Measurements from ENCODE around the gene AP1S2.
"Not testable (repeated sequence)": the region's sequence is repeated elsewhere in the genome, so short reads cannot be mapped to it uniquely, and the experiment has no call there.

Gene AP1S2

DNA sequence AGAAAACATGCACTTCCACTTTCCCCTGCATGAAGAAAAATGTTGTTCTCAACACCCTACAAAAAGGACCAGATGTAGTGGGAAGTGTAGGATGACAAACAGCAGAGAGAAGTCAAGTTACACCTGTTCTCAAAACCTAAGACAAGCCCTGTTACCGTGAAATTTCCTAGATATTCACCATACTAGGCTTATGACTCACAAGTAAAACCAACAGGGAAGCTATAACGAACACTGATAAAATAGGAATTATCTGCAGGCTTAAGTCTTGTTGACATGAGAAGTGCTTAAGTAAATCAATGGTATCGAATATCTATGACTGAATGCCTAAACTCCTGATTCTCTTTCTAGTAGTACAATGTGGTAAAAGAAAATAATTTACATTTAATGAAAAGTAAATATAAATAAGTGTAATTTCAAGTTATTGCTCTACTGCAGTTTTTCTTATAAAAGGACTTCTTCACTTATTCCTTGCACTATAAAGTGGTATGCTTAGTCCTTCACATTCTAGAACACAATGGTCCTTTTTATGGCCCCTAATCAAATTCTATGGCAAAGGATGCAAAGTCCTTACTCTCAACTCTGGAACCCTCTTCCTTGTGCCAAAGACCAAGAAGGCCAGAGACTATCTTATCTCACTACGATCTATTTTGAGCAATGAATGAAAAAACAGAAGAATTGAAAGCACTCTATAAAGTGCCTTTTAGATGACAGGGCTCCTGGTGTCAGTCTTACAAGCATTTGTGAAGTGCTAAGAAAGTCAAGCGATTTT is 19.6 kb downstream of the AP1S2 start:
- Mint-ChIP-seq H3K4me1 (peaks cover 3% of the 10 kb centered on the region), H3K27me3 (no peaks in the 10 kb centered on the region), H3K9me3 (no peaks in the 10 kb centered on the region), H3K36me3 (ENCODE audit: low read depth) (peaks cover 3% of the 10 kb centered on the region), H3K4me3 (no peak overlapping the region), H3K27ac (no peak overlapping the region)
- DNase-seq (no peak), ATAC-seq (no peak)

DNA sequence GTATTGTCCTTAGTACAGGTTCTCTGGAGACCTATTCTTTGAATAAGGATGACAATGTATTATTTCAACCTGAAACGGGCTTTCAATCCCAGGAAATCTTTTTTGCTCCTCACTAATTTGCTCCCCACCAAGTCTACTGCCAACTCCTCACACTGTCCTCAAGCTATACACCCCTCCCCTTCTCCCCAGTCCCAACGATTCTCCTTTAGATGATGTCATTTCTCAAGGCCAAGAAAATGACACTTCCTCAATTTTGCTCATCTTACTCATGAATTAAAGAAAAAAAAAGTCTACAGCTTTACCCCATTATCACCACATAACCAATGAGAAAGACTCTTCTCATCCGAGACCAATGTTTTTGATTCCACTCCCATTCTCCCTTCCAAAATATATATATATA is 20.6 kb downstream of the AP1S2 start:
- Mint-ChIP-seq H3K9me3 (no peaks in the 10 kb centered on the region), H3K4me3 (no peak overlapping the region), H3K36me3 (ENCODE audit: low read depth) (peaks cover 3% of the 10 kb centered on the region), H3K27ac (no peak overlapping the region), H3K27me3 (no peaks in the 10 kb centered on the region), H3K4me1 (peaks cover 3% of the 10 kb centered on the region)
- no peak for ATAC-seq
- DNase-seq: no peak

DNA sequence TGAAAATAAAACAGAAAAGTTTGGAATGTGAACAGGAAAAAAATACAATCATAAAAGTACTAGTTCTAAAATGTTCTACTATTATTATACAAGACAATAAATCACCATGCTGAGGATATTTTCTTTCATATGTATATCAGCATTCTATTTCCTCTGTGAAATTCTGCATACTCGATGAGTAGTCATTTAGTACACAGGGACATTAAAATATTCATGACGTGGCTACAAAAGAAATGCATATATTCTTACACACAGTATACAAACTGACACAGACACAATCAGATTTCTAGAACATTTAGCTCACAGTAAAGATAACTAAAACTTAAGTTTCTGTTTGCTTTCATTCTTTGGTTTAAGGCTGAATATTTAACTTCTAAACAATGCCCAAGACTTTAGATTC is 23.3 kb downstream of the AP1S2 start:
- H3K36me3 Mint-ChIP-seq (ENCODE audit: low read depth): peaks cover 14% of the 10 kb centered on the region
- H3K27me3 Mint-ChIP-seq, ATAC-seq: not testable (repeated sequence)

DNA sequence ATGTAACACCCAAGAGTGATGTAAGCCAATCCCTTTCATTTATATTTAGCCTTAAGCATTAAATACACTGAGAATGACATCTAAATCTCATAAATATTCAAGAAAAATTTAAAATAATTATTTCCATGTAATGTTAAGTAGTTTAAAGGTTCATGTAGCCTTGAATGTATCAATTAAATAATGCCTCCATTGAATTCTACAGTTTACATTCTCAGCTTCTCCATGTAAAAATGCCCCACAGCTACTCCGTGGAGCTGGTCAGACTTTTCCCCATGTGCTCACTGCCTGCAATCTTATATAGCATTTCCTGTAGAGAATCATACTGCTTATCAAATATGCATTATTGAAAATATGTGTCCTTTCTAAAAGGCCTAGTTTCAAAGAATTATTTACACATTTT is 25.4 kb downstream of the AP1S2 start:
- H3K4me1 Mint-ChIP-seq: peaks cover 11% of the 10 kb centered on the region
- no peaks in the 10 kb centered on the region for H3K9me3 Mint-ChIP-seq
- ATAC-seq: no peak
- peaks cover 21% of the 10 kb centered on the region for H3K36me3 Mint-ChIP-seq (ENCODE audit: low read depth)
- H3K27ac Mint-ChIP-seq: no peak overlapping the region
- DNase-seq: no peak
- no peak overlapping the region for H3K4me3 Mint-ChIP-seq
- no peaks in the 10 kb centered on the region for H3K27me3 Mint-ChIP-seq

More for the DNA sequence above, 23.3 kb downstream of the AP1S2 start:
- H3K9me3 Mint-ChIP-seq, H3K27ac Mint-ChIP-seq, H3K4me1 Mint-ChIP-seq, H3K4me3 Mint-ChIP-seq, DNase-seq: not testable (repeated sequence)

DNA sequence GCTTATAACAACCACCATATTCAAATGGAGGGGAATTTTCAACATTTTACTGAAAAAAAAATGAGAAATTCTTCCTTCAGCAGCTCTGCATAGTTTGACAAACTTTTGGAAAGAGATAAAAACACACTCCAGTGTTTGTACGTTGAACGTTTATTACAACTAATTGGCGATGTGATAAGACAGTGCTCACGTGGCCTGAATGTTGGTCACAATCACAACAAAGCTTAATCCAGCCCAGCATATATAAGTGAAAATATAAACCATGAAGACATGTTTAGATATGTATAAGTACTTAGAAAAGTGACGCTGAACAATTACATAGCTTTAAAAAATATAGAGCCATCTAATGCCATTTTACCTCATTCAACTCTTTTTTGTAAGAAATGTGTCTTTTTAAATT is 28.7 kb downstream of the AP1S2 start:
- no peak for DNase-seq
- Mint-ChIP-seq H3K27me3 (no peaks in the 10 kb centered on the region), H3K4me1 (peaks cover 14% of the 10 kb centered on the region), H3K36me3 (ENCODE audit: low read depth) (peaks cover 36% of the 10 kb centered on the region), H3K4me3 (no peak overlapping the region), H3K9me3 (no peaks in the 10 kb centered on the region), H3K27ac (no peak overlapping the region)
- ATAC-seq: no peak

DNA sequence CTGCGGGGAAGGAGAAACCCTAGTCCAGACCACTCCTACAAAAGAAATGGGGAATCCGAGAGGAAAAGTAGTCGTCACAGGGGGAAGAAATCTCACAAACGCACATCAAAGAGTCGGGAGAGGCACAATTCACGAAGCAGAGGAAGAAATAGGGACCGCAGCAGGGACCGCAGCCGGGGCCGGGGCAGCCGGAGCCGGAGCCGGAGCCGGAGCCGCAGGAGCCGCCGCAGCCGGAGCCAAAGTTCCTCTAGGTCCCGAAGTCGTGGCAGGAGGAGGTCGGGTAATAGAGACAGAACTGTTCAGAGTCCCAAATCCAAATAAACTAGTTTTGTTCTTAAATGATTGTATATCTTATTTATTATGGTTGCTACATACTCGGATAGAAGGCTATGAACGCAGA is 31.7 kb downstream of the AP1S2 start:
- DNase-seq (no peak), ATAC-seq (no peak)
- H3K9me3 Mint-ChIP-seq: no peaks in the 10 kb centered on the region
- H3K27me3 Mint-ChIP-seq: no peaks in the 10 kb centered on the region
- peaks cover 48% of the 10 kb centered on the region for H3K36me3 Mint-ChIP-seq (ENCODE audit: low read depth)
- H3K4me1 Mint-ChIP-seq: peaks cover 33% of the 10 kb centered on the region
- H3K4me3 Mint-ChIP-seq: no peak overlapping the region
- no peak overlapping the region for H3K27ac Mint-ChIP-seq

DNA sequence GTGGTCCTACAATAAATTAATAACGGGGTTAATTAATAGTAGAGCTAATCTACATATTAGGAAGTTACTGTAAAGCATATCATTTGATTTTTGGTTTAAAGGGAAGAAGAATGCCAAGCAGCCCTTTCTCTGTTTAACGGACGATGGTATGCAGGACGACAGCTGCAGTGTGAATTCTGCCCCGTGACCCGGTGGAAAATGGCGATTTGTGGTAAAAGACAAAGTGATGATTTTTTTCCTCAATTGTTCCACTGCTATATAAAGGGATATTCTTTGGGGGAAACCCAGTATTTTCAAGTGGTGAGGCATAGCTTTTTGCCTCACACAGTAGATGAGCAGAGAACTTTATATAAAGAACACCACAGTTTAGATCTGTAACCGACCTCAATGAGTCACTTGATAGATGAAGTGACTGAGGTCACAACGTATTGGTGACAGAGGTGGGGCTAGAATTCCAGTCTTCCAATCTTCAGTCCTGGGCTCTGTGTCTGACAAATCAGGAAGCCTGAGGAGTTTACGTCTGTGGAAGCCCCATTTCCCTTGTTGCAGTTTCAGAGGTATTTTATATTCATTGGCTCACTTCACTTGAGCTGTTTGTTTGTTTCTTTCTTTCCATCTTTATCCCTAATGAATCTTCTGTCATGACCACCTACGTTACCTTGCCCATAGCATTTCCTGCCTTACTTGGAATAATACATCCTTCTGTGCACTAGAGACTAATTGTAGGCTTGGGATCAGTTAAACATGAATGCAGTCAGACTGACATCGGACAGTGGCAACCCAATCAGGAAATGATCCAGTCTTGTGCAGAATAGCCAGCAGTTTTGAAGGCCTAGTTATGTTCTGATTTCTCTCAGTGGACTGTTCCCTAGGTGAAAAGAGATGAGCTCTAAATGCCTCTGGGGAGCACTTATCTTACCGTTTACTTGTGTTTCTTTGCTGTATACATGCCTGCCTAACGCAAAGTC is 34.2 kb downstream of the AP1S2 start:
- Mint-ChIP-seq H3K9me3 (no peaks in the 10 kb centered on the region), H3K4me3 (peak overlapping the region; percentile 24), H3K36me3 (ENCODE audit: low read depth) (peaks cover 51% of the 10 kb centered on the region), H3K4me1 (peaks cover 48% of the 10 kb centered on the region), H3K27ac (peak overlapping the region; percentile 93), H3K27me3 (no peaks in the 10 kb centered on the region)
- peak; percentile 34 for DNase-seq
- peak; percentile 83 for ATAC-seq

DNA sequence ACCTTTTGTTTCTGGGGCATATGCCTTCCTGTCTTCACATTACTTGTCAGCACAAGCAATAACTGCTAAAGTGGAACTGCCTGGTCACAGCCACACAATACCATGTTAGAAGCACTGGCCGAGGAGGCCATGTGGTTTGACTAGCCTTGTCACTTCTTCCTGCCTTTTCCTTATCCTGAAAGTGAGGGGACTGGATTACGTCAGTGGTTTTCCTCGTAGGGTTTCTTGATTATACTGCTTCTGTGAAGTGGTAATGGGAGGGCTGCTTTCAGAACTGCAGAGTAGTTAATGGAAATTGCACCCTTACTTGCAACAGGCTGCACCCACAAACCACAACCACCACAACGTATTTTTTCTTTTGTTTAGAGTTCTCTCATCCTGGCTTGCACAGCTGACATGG is 37.7 kb downstream of the AP1S2 start:
- Mint-ChIP-seq H3K4me1 (peaks cover 65% of the 10 kb centered on the region), H3K36me3 (ENCODE audit: low read depth) (peaks cover 50% of the 10 kb centered on the region), H3K27me3 (no peaks in the 10 kb centered on the region), H3K9me3 (no peaks in the 10 kb centered on the region), H3K27ac (peak overlapping the region; percentile 91), H3K4me3 (peak overlapping the region; percentile 57)
- DNase-seq: peak; percentile 31
- peak; percentile 69 for ATAC-seq

DNA sequence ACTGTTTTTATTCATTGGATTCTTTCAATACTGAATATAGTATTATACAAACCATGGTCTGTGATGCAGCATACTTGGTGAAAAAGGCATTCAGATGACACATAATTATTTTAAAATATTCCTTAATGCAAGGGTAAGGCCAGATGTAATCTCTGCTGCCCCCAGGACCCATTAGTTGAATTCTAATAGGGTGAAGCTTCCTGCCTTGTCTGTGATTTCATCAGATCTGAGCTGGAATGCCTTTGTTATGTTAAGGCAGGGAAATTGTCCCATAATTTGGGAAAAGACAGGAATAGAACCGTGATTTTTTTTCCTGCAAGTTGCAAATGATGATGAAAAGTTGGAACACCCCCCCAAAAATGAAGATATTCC is 38.2 kb downstream of the AP1S2 start:
- no peaks in the 10 kb centered on the region for H3K9me3 Mint-ChIP-seq
- H3K36me3 Mint-ChIP-seq (ENCODE audit: low read depth): peaks cover 48% of the 10 kb centered on the region
- no peaks in the 10 kb centered on the region for H3K27me3 Mint-ChIP-seq
- peak overlapping the region; percentile 57 for H3K4me3 Mint-ChIP-seq
- ATAC-seq: no peak
- peaks cover 64% of the 10 kb centered on the region for H3K4me1 Mint-ChIP-seq
- DNase-seq: no peak
- H3K27ac Mint-ChIP-seq: peak overlapping the region; percentile 91

DNA sequence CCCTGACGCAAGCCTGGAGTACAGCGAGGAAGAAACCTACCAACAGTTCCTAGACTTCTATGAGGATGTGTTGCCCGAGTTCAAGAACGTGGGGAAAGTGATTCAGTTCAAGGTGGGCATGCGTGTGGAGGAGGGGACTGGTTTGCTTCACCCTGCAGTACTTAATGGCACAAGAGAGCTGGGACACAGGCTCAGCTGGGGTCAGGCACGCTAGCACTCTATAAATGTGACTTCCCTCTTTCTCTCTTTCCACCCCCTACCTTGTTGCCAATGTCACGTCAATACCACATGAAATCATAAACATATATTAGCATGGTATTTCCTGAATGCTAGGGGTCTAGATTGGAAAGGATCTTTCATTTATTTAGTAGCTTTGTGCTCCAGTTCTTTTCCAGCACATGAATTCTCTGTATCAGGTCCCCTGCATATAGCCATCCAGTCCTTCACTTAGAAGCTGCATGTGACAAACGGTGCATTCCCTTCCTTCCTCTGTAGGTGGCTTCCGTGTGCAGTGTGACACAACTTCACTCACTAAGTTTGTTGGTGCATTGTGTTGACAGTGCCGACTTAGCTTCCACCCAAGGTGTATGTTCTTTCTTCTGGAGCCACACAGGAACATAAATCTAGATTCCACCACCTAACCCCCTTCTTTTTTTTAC is 38.7 kb downstream of the AP1S2 start:
- H3K36me3 Mint-ChIP-seq (ENCODE audit: low read depth): peaks cover 43% of the 10 kb centered on the region
- no peaks in the 10 kb centered on the region for H3K9me3 Mint-ChIP-seq
- H3K4me1 Mint-ChIP-seq: peaks cover 59% of the 10 kb centered on the region
- no peak overlapping the region for H3K4me3 Mint-ChIP-seq
- DNase-seq (peak; percentile 10), ATAC-seq (peak; percentile 50)
- peak overlapping the region; percentile 91 for H3K27ac Mint-ChIP-seq
- no peaks in the 10 kb centered on the region for H3K27me3 Mint-ChIP-seq

DNA sequence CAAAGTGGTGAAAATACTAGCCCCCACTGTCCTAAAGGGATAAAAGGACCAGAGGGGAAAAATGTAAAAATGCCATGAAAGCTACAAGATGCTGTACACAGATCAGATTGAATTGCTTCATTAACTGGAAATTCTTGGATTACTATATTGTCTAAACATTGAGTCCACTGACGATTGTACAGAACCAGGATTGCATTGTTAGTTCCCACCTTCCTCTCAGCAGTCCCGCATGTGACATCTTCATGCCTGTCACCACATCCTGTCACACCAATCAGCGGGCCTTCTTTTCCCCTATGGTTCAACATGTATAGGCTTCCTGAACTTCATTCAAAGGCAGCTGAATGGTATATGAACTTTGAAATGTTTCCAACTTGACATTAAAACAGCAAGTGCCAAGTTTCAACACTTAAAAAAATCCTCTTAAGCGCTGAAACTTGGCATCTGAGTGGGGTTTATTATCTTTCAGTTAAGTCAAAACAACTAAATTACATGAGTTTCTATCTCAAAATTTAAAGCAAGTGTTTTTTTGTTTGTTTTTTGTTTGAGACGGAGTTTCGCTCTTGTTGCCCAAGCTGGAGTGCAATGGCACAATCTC is 39.7 kb downstream of the AP1S2 start:
- H3K36me3 Mint-ChIP-seq (ENCODE audit: low read depth): peaks cover 36% of the 10 kb centered on the region
- no peaks in the 10 kb centered on the region for H3K27me3 Mint-ChIP-seq
- H3K4me1 Mint-ChIP-seq: peaks cover 49% of the 10 kb centered on the region
- ATAC-seq (no peak), DNase-seq (peak; percentile 4)
- no peak overlapping the region for H3K4me3 Mint-ChIP-seq
- H3K27ac Mint-ChIP-seq: peak overlapping the region; percentile 57
- H3K9me3 Mint-ChIP-seq: no peaks in the 10 kb centered on the region

DNA sequence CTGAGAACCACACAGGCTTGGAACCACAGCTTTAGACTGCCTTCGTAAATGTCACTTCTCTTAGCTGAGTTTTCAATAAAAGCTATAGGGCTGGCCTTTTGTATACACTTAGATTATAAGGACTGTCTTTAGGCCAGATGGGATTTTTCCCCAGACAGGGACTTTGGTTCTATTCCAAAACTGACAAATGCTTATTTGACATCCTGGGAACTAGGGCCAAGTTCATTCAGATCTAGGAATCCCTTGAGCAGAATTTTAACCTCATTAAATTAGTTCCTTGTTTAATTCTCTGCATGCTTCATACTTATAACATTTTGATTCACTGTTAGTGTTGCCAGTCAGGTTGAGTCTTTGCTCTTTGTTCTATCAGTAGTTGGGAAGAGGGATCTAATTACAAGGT is 41.2 kb downstream of the AP1S2 start:
- DNase-seq: no peak
- H3K27me3 Mint-ChIP-seq: no peaks in the 10 kb centered on the region
- H3K36me3 Mint-ChIP-seq (ENCODE audit: low read depth): peaks cover 39% of the 10 kb centered on the region
- no peak for ATAC-seq
- no peak overlapping the region for H3K4me3 Mint-ChIP-seq
- H3K9me3 Mint-ChIP-seq: no peaks in the 10 kb centered on the region
- peaks cover 45% of the 10 kb centered on the region for H3K4me1 Mint-ChIP-seq
- peak overlapping the region; percentile 13 for H3K27ac Mint-ChIP-seq

DNA sequence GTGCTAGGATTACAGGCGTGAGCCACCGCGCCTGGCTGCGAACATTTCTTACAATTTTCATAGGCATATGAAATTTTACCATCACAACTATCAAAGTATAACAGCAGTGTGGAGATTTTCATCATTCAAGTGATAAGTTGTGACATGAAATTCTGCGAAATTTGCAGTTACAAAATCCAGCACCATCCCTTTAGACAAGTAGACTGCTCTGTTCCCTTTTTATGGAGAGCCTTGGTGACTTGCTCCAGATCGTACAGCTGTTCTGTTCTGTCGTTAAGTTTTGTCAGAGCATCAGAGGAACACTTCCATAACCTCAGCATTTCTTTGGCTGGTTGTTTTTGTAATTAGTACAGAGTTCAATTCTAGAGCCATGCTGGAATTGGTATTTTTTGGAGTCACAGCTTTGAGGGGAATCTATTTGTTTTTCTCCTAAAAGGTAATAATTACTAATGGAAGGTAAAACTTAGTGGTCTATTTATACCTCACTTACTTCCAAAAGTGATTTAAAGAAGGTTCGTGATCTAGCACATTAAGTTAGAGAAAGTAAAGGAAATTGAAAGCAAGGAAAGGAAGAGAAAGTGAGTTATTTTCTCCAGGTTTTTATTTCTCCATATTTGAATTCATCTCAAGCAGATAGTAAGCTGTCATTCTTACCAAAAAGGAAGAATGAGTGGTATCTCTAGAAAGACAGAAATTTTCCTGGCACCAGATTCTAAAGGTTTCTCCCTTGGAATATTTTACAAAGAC is 42.2 kb downstream of the AP1S2 start:
- Mint-ChIP-seq H3K4me3 (no peak overlapping the region), H3K9me3 (no peaks in the 10 kb centered on the region), H3K36me3 (ENCODE audit: low read depth) (peaks cover 36% of the 10 kb centered on the region), H3K4me1 (peaks cover 36% of the 10 kb centered on the region), H3K27ac (no peak overlapping the region), H3K27me3 (no peaks in the 10 kb centered on the region)
- ATAC-seq: no peak
- DNase-seq: no peak

DNA sequence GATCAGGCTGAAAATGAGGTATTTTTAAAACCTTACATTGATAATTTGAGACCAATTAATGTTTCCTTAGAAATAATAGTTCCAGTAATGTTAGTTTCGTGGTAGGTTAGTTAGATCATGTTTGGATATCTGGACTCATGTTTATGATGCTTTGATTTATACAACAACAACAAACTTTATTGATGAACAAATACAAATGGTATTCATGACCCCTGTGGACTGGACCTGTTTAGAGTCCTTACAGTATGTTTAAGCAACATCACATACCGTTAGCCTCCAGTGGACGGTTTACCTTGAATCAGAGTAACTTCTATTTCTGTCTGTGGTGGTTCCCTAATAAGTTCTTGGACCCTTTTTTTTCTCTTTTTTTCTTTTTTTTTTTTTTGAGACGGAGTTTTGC is 46.4 kb downstream of the AP1S2 start:
- no peak for DNase-seq
- Mint-ChIP-seq H3K4me1 (peaks cover 1% of the 10 kb centered on the region), H3K9me3 (no peaks in the 10 kb centered on the region), H3K4me3 (no peak overlapping the region), H3K27ac (no peak overlapping the region), H3K36me3 (ENCODE audit: low read depth) (peaks cover 33% of the 10 kb centered on the region), H3K27me3 (no peaks in the 10 kb centered on the region)
- ATAC-seq: no peak
